PC-3 (cell line): ENCODE measurements around the gene RASAL1. TPM values are rescaled to one million over a fixed set of nuclear protein-coding genes. Genes with fewer than 3 reads are reported as not detected.

Experiments
- ATAC-seq: fragments of 200-7000 bp; cut with Tn5 transposase; 2 replicates; pipeline ENCODE4 v1.9.1; 2020; ENCODE audit warnings: mild to moderate bottlenecking, moderate library complexity
- BruUV-seq: library from RNA; stranded (reverse); fragments of 400-500 nt; replicated peaks from 2 replicates; lab custom pipeline; 2021; lab: Mats Ljungman, UMichigan
- CTCF ChIA-PET: fragments of 300-600 bp; sonication (Branson Sonifier 250); formaldehyde crosslinking; loops from one replicate; lab custom pipeline; 2022; ENCODE audit warnings: antibody characterized with exemption; lab: Charles Lee
- POLR2A ChIA-PET: fragments of 300-600 bp; sonication (Branson Sonifier 250); formaldehyde crosslinking; loops from one replicate; lab custom pipeline; 2022; ENCODE audit warnings: antibody characterized with exemption; ENCODE audit not compliant: unreplicated experiment; lab: Charles Lee
- DNase-seq: peaks from one replicate; pipeline ENCODE4 v3.0.0-alpha.2; 2015
- H2AFZ ChIP-seq: fragments of 300-600 bp; sonication (generic); 2 replicates; pipeline ENCODE4 v1.6.0; 2016; ENCODE audit warnings: antibody characterized with exemption, low read length
- H3F3A ChIP-seq: fragments of 300-600 bp; sonication (generic); one replicate; pipeline ENCODE4 v1.6.0; 2017; ENCODE audit warnings: antibody characterized with exemption, low read length, control low read depth, mild to moderate bottlenecking; ENCODE audit not compliant: unreplicated experiment
- H3K27ac ChIP-seq: fragments of 300-600 bp; sonication (generic); 2 replicates; pipeline ENCODE4 v1.5.1; 2016; ENCODE audit warnings: mild to moderate bottlenecking, low read length
- H3K27me3 ChIP-seq: fragments of 300-600 bp; sonication (generic); 2 replicates; pipeline ENCODE4 v1.6.1; 2016; ENCODE audit warnings: low read length, mixed read lengths
- H3K36me3 ChIP-seq: fragments of 300-600 bp; sonication (generic); 2 replicates; pipeline ENCODE4 v1.6.1; 2016; ENCODE audit warnings: low read depth, mixed run types, low read length, mixed read lengths
- H3K4me1 ChIP-seq: fragments of 300-600 bp; sonication (generic); 2 replicates; pipeline ENCODE4 v1.5.1; 2016; ENCODE audit warnings: low read length; ENCODE audit not compliant: insufficient read depth
- H3K4me2 ChIP-seq: fragments of 300-600 bp; sonication (generic); 2 replicates; pipeline ENCODE4 v1.6.0; 2016; ENCODE audit warnings: low read length
- H3K4me3 ChIP-seq: fragments of 300-600 bp; sonication (generic); 2 replicates; pipeline ENCODE4 v1.5.1; 2016; ENCODE audit warnings: mild to moderate bottlenecking, low read length, mixed read lengths
- H3K79me2 ChIP-seq: fragments of 300-600 bp; sonication (generic); 2 replicates; pipeline ENCODE4 v1.6.1; 2017; ENCODE audit warnings: low read length, mixed read lengths
- H3K9ac ChIP-seq: fragments of 300-600 bp; sonication (generic); 2 replicates; pipeline ENCODE4 v1.6.0; 2016; ENCODE audit warnings: mild to moderate bottlenecking, low read length
- H3K9me2 ChIP-seq: fragments of 300-600 bp; sonication (generic); replicated peaks from 2 replicates; pipeline ENCODE4 v1.6.1; 2016; ENCODE audit warnings: mixed run types, low read length, mixed read lengths
- H3K9me3 ChIP-seq: fragments of 300-600 bp; sonication (generic); 2 replicates; pipeline ENCODE4 v1.6.1; 2016; ENCODE audit warnings: low read length, mixed read lengths
- H4K20me1 ChIP-seq: fragments of 300-600 bp; sonication (generic); 2 replicates; pipeline ENCODE4 v1.6.1; 2016; ENCODE audit warnings: low read length, mixed read lengths
- EZH2 ChIP-seq: fragments of 300-600 bp; sonication (generic); IDR thresholded peaks from one replicate; pipeline ENCODE4 v1.6.1; 2017; ENCODE audit warnings: antibody characterized with exemption, mild to moderate bottlenecking, low read length; ENCODE audit not compliant: unreplicated experiment
- EZH2phosphoT487 ChIP-seq: fragments of 300-600 bp; sonication (generic); IDR thresholded peaks from 2 replicates; pipeline ENCODE4 v1.6.1; 2018; ENCODE audit warnings: mild to moderate bottlenecking, antibody characterized with exemption, low read length, borderline replicate concordance
- intact Hi-C: fragments of 100-400 bp; cut with micrococcal nuclease; formaldehyde crosslinking; loops from 2 replicates; pipeline ENCODE4 v1.9.0; 2023
- total RNA-seq: library from RNA; depleted of rRNA; stranded (reverse); fragments of >200 nt; gene quantifications from 2 replicates; pipeline ENCODE4 v1.2.3, GENCODE V29; 2014
- TF ChIP-seq, protein P1 (sequence below): fragments of 300-600 bp; sonication (generic); conservative IDR thresholded peaks from 2 replicates; pipeline ENCODE4 v1.5.1; 2017; ENCODE audit warnings: antibody characterized with exemption, low read depth, mild to moderate bottlenecking, low read length

The RASAL1 gene
- total RNA-seq, 1 experiment from 2014 or later: 0.66 TPM

DNA sequence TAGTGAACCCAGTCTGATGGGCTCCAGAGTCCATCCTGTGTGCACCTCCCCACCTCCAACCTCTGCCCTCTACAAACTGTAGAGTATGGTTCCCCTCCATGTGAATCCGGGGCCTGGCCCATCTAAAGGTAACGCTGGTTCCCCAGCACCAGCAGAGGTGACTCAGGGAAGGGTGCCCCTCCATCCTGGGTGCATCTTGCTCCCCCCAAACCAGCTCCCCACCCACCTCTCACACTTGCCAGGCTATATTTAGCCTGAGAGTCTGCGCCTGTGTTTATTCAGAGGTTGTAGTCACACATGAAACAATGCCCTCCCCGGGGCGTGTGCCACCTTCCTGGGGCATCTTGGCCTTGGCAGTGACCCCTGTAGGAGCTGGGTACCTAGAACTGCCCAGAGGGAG lies 26.2 kb downstream of the RASAL1 start:
- Histone ChIP-seq H3K79me2 (no peaks in the 10 kb centered on the region), H3K27me3 (no peaks in the 10 kb centered on the region), H3F3A (no peaks in the 10 kb centered on the region), H3K4me3 (no peak overlapping the region), H3K9ac (no peak overlapping the region), H3K4me1 (no peaks in the 10 kb centered on the region), H3K9me3 (no peaks in the 10 kb centered on the region), H2AFZ (no peak overlapping the region), H3K27ac (no peak overlapping the region), H3K4me2 (no peak overlapping the region), H3K9me2 (no peaks in the 10 kb centered on the region), H4K20me1 (no peaks in the 10 kb centered on the region), H3K36me3 (no peaks in the 10 kb centered on the region)
- ChIA-PET CTCF (no interaction called here), POLR2A (no interaction called here)
- no peak for TF ChIP-seq EZH2
- ATAC-seq (peak; percentile 30; the same call in 1 of the 2 replicates), DNase-seq (no peak)
- intact Hi-C loops: no loop called here
- no TSS peak for BruUV-seq

GRCh38 chr12:113108308-113108707 lies 27.3 kb downstream of the RASAL1 start:
- Histone ChIP-seq H3K27ac (no peak overlapping the region), H2AFZ (no peak overlapping the region), H3K79me2 (no peaks in the 10 kb centered on the region), H3K4me2 (no peak overlapping the region), H3F3A (no peaks in the 10 kb centered on the region), H3K4me3 (no peak overlapping the region), H4K20me1 (no peaks in the 10 kb centered on the region), H3K4me1 (no peaks in the 10 kb centered on the region), H3K9ac (no peak overlapping the region), H3K27me3 (no peaks in the 10 kb centered on the region), H3K9me2 (no peaks in the 10 kb centered on the region), H3K36me3 (no peaks in the 10 kb centered on the region), H3K9me3 (no peaks in the 10 kb centered on the region)
- ChIA-PET POLR2A (no interaction called here), CTCF (no interaction called here)
- intact Hi-C loops: no loop called here
- ATAC-seq: no peak
- DNase-seq: no peak
- TF ChIP-seq, protein P1, sequence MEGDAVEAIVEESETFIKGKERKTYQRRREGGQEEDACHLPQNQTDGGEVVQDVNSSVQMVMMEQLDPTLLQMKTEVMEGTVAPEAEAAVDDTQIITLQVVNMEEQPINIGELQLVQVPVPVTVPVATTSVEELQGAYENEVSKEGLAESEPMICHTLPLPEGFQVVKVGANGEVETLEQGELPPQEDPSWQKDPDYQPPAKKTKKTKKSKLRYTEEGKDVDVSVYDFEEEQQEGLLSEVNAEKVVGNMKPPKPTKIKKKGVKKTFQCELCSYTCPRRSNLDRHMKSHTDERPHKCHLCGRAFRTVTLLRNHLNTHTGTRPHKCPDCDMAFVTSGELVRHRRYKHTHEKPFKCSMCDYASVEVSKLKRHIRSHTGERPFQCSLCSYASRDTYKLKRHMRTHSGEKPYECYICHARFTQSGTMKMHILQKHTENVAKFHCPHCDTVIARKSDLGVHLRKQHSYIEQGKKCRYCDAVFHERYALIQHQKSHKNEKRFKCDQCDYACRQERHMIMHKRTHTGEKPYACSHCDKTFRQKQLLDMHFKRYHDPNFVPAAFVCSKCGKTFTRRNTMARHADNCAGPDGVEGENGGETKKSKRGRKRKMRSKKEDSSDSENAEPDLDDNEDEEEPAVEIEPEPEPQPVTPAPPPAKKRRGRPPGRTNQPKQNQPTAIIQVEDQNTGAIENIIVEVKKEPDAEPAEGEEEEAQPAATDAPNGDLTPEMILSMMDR: no peak
- TF ChIP-seq EZH2phosphoT487 (no peak), EZH2 (no peak)
- BruUV-seq: no TSS peak

DNA sequence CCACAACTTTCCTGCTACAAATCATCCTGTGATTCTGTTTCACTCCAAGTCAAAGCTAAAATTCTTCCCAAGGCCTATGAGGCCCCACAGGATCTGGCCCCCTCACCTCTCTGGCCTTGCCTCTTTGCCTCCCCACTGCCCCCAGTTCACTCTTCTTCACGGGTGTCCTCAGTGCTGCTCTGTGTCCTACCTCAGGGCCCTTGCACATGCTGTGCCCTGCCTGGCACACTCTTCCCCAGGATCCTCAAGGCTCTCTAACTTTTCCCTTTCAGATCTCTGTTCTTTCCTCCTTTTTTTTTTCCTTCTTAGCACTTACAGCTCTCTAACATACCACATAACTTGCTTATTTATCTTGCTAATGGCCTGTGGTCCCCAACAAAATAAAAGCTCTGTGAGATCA lies 29.2 kb downstream of the RASAL1 start:
- ATAC-seq (no peak), DNase-seq (no peak)
- Histone ChIP-seq H3K4me1 (no peaks in the 10 kb centered on the region), H3K36me3 (no peaks in the 10 kb centered on the region), H3K4me3 (no peak overlapping the region), H2AFZ (no peak overlapping the region), H3K9ac (no peak overlapping the region), H3K9me2 (no peaks in the 10 kb centered on the region), H3K27ac (no peak overlapping the region), H3K9me3 (no peaks in the 10 kb centered on the region), H3F3A (no peaks in the 10 kb centered on the region), H3K4me2 (no peak overlapping the region), H3K27me3 (no peaks in the 10 kb centered on the region), H4K20me1 (no peaks in the 10 kb centered on the region), H3K79me2 (no peaks in the 10 kb centered on the region)
- CTCF ChIA-PET: no interaction called here
- BruUV-seq: no TSS peak
- POLR2A ChIA-PET: no interaction called here
- intact Hi-C loops: no loop called here
- TF ChIP-seq, protein P1: no peak
- TF ChIP-seq EZH2 (no peak), EZH2phosphoT487 (no peak)
